OCI-LY7 (cell line): ENCODE data around the gene RETREG1.

Experiments
- CTCF ChIP-seq: fragments of 200-600 bp; sonication (generic); conservative IDR thresholded peaks from 2 replicates; pipeline ENCODE4 v1.5.1; 2014; ENCODE audit warnings: mild to moderate bottlenecking, antibody characterized with exemption, low read length, moderate library complexity, mixed read lengths
- EZH2phosphoT487 ChIP-seq: fragments of 200-600 bp; sonication (generic); IDR thresholded peaks from 2 replicates; pipeline ENCODE4 v1.6.1; 2018; ENCODE audit warnings: low read depth, borderline replicate concordance, mild to moderate bottlenecking, mixed run types, antibody characterized with exemption, low read length, moderate library complexity, mixed read lengths

- no peak for TF ChIP-seq CTCF
- no peak for TF ChIP-seq EZH2phosphoT487
These were observed 76.4 kb downstream of the RETREG1 start for GRCh38 chr5:16540421-16540820.
